ENCODE data around the gene HEATR5A.
"Not testable (repeated sequence)": the region's sequence is repeated elsewhere in the genome, so short reads cannot be mapped to it uniquely, and the experiment has no call there.

The HEATR5A gene

GRCh38 chr14:31280132-31280870, 140.0 kb downstream of the HEATR5A start:
- in situ Hi-C loops (cut with HindIII; ENCODE audit: low sequenced_read_pairs), result no loop called here
- DNase-seq (ENCODE audit: low read depth), result no peak
- H3K4me3 ChIP-seq (ENCODE audit: low read depth, low read length), result no peak overlapping the region
- no peak for TF ChIP-seq CTCF (IDR thresholded peaks at IDR 0.05; ENCODE audit: low read depth, low read length, missing control alignments)

GRCh38 chr14:31278883-31279282, 141.5 kb downstream of the HEATR5A start:
- no peak overlapping the region for H3K4me3 ChIP-seq (ENCODE audit: low read depth, low read length)
- in situ Hi-C loops (cut with HindIII; ENCODE audit: low sequenced_read_pairs), result no loop called here
- DNase-seq (ENCODE audit: low read depth), result no peak
- TF ChIP-seq CTCF (IDR thresholded peaks at IDR 0.05; ENCODE audit: low read depth, low read length, missing control alignments), result no peak

GRCh38 chr14:31277085-31277484, 143.3 kb downstream of the HEATR5A start:
- in situ Hi-C loops (cut with HindIII; ENCODE audit: low sequenced_read_pairs), result no loop called here
- no peak for DNase-seq (ENCODE audit: low read depth)
- H3K4me3 ChIP-seq (ENCODE audit: low read depth, low read length), result no peak overlapping the region
- TF ChIP-seq CTCF (IDR thresholded peaks at IDR 0.05; ENCODE audit: low read depth, low read length, missing control alignments), result no peak

- in situ Hi-C loops (cut with HindIII; ENCODE audit: low sequenced_read_pairs); DNase-seq (ENCODE audit: low read depth); H3K4me3 ChIP-seq (ENCODE audit: low read depth, low read length): not testable (repeated sequence)
Observed at GRCh38 chr14:31276417-31276816, 143.9 kb downstream of the HEATR5A start.

- no peak for TF ChIP-seq CTCF (IDR thresholded peaks at IDR 0.05; ENCODE audit: low read depth, low read length, missing control alignments)
- no peak overlapping the region for H3K4me3 ChIP-seq (ENCODE audit: low read depth, low read length)
- no peak for DNase-seq (ENCODE audit: low read depth)
- in situ Hi-C loops (cut with HindIII; ENCODE audit: low sequenced_read_pairs), result no loop called here
Observed at GRCh38 chr14:31275731-31276130, 144.6 kb downstream of the HEATR5A start.

GRCh38 chr14:31271648-31272047, 148.7 kb downstream of the HEATR5A start:
- TF ChIP-seq CTCF (IDR thresholded peaks at IDR 0.05; ENCODE audit: low read depth, low read length, missing control alignments), result no peak
- H3K4me3 ChIP-seq (ENCODE audit: low read depth, low read length), result no peak overlapping the region
- in situ Hi-C loops (cut with HindIII; ENCODE audit: low sequenced_read_pairs), result no loop called here
- DNase-seq (ENCODE audit: low read depth), result no peak

- in situ Hi-C loops (cut with HindIII; ENCODE audit: low sequenced_read_pairs), result no loop called here
- no peak for DNase-seq (ENCODE audit: low read depth)
- TF ChIP-seq CTCF (IDR thresholded peaks at IDR 0.05; ENCODE audit: low read depth, low read length, missing control alignments), result peak; percentile 6
- H3K4me3 ChIP-seq (ENCODE audit: low read depth, low read length), result no peak overlapping the region
Observed at GRCh38 chr14:31270196-31270772, 150.1 kb downstream of the HEATR5A start.

All from astrocyte of the cerebellum (primary cell).